ENCODE measurements around the gene CASZ1. TPM values are rescaled to one million over a fixed set of nuclear protein-coding genes. Genes with fewer than 3 reads are reported as not detected.

The CASZ1 gene
- total RNA-seq, 1 experiment from 2014 or later, result 11.7 TPM

GRCh38 chr1:10718083-10718415 lies 78.4 kb downstream of the CASZ1 start (continued):
- TF ChIP-seq, protein P1, sequence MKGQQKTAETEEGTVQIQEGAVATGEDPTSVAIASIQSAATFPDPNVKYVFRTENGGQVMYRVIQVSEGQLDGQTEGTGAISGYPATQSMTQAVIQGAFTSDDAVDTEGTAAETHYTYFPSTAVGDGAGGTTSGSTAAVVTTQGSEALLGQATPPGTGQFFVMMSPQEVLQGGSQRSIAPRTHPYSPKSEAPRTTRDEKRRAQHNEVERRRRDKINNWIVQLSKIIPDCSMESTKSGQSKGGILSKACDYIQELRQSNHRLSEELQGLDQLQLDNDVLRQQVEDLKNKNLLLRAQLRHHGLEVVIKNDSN (CRISPR knock-in tag; IDR thresholded peaks at IDR 0.05), result no peak
- no peak for TF ChIP-seq NR1H2 (CRISPR knock-in tag; IDR thresholded peaks at IDR 0.05)
- TF ChIP-seq IRF1 (CRISPR knock-in tag; IDR thresholded peaks at IDR 0.05), result no peak

GRCh38 chr1:10717296-10718082 lies 79.0 kb downstream of the CASZ1 start:
- Mint-ChIP-seq H3K9me3 (no peaks in the 10 kb centered on the region), H3K27ac (no peak overlapping the region), H3K27me3 (ENCODE audit: low read depth) (no peaks in the 10 kb centered on the region), H3K36me3 (no peaks in the 10 kb centered on the region), H3K4me1 (peaks cover 41% of the 10 kb centered on the region), H3K4me3 (no peak overlapping the region)
- CTCF ChIA-PET, result interaction anchor here (0.6 to 0.9 kb wide), 2 partner anchors 149 to 170 kb away, joined by 3 to 5 read pairs; no protein-coding TSS in a partner anchor
- POLR2A ChIA-PET, result no interaction called here
- ATAC-seq (no peak), DNase-seq (ENCODE audit: low spot score) (no peak)
- TF ChIP-seq GABPB1 (CRISPR knock-in tag; IDR thresholded peaks at IDR 0.05) (no peak), ETV6 (CRISPR knock-in tag; IDR thresholded peaks at IDR 0.05) (no peak), FOXP4 (CRISPR knock-in tag; IDR thresholded peaks at IDR 0.05) (no peak), MXD4 (CRISPR knock-in tag; IDR thresholded peaks at IDR 0.05; ENCODE audit: borderline replicate concordance) (no peak), SMAD3 (CRISPR knock-in tag; IDR thresholded peaks at IDR 0.05; ENCODE audit: borderline replicate concordance) (no peak), TEAD4 (CRISPR knock-in tag; IDR thresholded peaks at IDR 0.05) (no peak), E2F4 (CRISPR knock-in tag; IDR thresholded peaks at IDR 0.05; ENCODE audit: borderline replicate concordance, low read depth) (no peak), FOXK1 (CRISPR knock-in tag; IDR thresholded peaks at IDR 0.05) (no peak), NR1H2 (CRISPR knock-in tag; IDR thresholded peaks at IDR 0.05) (no peak), HMGA2 (CRISPR knock-in tag; IDR thresholded peaks at IDR 0.05) (no peak), TEAD1 (CRISPR knock-in tag; IDR thresholded peaks at IDR 0.05) (no peak), ZNF671 (CRISPR knock-in tag; IDR thresholded peaks at IDR 0.05) (no peak), ZBTB43 (CRISPR knock-in tag; IDR thresholded peaks at IDR 0.05) (no peak), IRF1 (CRISPR knock-in tag; IDR thresholded peaks at IDR 0.05) (no peak), ZNF532 (CRISPR knock-in tag; IDR thresholded peaks at IDR 0.05; ENCODE audit: borderline replicate concordance) (no peak)
- TF ChIP-seq, protein P1 (CRISPR knock-in tag; IDR thresholded peaks at IDR 0.05), result no peak
- TF ChIP-seq, protein P2, sequence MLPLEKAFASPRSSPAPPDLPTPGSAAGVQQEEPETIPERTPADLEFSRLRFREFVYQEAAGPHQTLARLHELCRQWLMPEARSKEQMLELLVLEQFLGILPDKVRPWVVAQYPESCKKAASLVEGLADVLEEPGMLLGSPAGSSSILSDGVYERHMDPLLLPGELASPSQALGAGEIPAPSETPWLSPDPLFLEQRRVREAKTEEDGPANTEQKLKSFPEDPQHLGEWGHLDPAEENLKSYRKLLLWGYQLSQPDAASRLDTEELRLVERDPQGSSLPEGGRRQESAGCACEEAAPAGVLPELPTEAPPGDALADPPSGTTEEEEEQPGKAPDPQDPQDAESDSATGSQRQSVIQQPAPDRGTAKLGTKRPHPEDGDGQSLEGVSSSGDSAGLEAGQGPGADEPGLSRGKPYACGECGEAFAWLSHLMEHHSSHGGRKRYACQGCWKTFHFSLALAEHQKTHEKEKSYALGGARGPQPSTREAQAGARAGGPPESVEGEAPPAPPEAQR (CRISPR knock-in tag; IDR thresholded peaks at IDR 0.05), result no peak
- TF ChIP-seq, protein P3, sequence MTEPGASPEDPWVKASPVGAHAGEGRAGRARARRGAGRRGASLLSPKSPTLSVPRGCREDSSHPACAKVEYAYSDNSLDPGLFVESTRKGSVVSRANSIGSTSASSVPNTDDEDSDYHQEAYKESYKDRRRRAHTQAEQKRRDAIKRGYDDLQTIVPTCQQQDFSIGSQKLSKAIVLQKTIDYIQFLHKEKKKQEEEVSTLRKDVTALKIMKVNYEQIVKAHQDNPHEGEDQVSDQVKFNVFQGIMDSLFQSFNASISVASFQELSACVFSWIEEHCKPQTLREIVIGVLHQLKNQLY (CRISPR knock-in tag; IDR thresholded peaks at IDR 0.05), result no peak

Measured in WTC11 (cell line).